HEK293 (cell line): ENCODE results near the gene POU2F2.

Experiments
- CTCF ChIA-PET: fragments of 350-600 bp; formaldehyde crosslinking; extraction: SDS; loops from one replicate; lab custom pipeline; 2021; ENCODE audit warnings: antibody characterized with exemption; lab: Yijun Ruan, JAX
- POLR2A ChIA-PET: fragments of 300-600 bp; formaldehyde crosslinking; extraction: SDS; loops from one replicate; lab custom pipeline; 2020; ENCODE audit warnings: antibody characterized with exemption, inconsistent platforms; lab: Yijun Ruan, JAX
- H3K27ac ChIP-seq: fragments of 200-500 bp; sonication (Bioruptor generic); 2 replicates; pipeline ENCODE4 v1.5.1; 2014; ENCODE audit warnings: low read depth, low read length, control low read depth, inconsistent platforms; ENCODE audit errors: extremely low read depth
- H3K36me3 ChIP-seq, 2 experiments: fragments of 200-500 bp in 1 of 2; sonication (Bioruptor generic) in 1 of 2; 1 replicate in 1 of 2; 2 replicates in 1 of 2; pipeline ENCODE4 v1.5.1; 2014 to 2017; ENCODE audit warnings: inconsistent platforms in 2 of 2, low read length in 2 of 2; ENCODE audit not compliant: control insufficient read depth in 2 of 2, insufficient read depth in 1 of 2
- H3K4me1 ChIP-seq: fragments of 200-500 bp; sonication (Bioruptor generic); 2 replicates; pipeline ENCODE4 v1.5.1; 2014; ENCODE audit warnings: mild to moderate bottlenecking, low read length, inconsistent platforms; ENCODE audit not compliant: control insufficient read depth, insufficient read depth
- H3K4me3 ChIP-seq: 2 replicates; pipeline ENCODE4 v1.5.1; 2011; ENCODE audit warnings: low read depth, mild to moderate bottlenecking, control low read depth, low read length, moderate library complexity
- H3K9me3 ChIP-seq: fragments of 200-500 bp; sonication (Bioruptor generic); 2 replicates; pipeline ENCODE4 v1.5.1; 2014; ENCODE audit warnings: low read depth, low read length, inconsistent platforms; ENCODE audit not compliant: control insufficient read depth, insufficient read depth
- AEBP2 ChIP-seq: fragments of 450-650 bp; formaldehyde crosslinking; IDR thresholded peaks from 2 replicates; pipeline ENCODE4 v1.5.1; 2016; ENCODE audit warnings: missing biosample characterization, missing genetic modification characterization, borderline replicate concordance
- BCL11B ChIP-seq: fragments of 450-650 bp; formaldehyde crosslinking; IDR thresholded peaks from 2 replicates; pipeline ENCODE4 v1.5.1; 2016; ENCODE audit warnings: low read depth, missing biosample characterization, missing genetic modification characterization
- FEZF1 ChIP-seq: fragments of 450-650 bp; formaldehyde crosslinking; IDR thresholded peaks from 2 replicates; pipeline ENCODE4 v1.5.1; 2016; ENCODE audit warnings: missing biosample characterization, missing genetic modification characterization
- HOXC10 ChIP-seq: sonication (generic); formaldehyde crosslinking; IDR thresholded peaks from 2 replicates; pipeline ENCODE4 v1.8.1; 2023; ENCODE audit warnings: mild to moderate bottlenecking, missing genetic modification reagents
- HOXD13 ChIP-seq: sonication (generic); formaldehyde crosslinking; IDR thresholded peaks from 2 replicates; pipeline ENCODE4 v1.8.0; 2022; ENCODE audit warnings: missing genetic modification reagents, borderline replicate concordance
- PRDM2 ChIP-seq: fragments of 450-650 bp; formaldehyde crosslinking; IDR thresholded peaks from 2 replicates; pipeline ENCODE4 v1.5.1; 2016; ENCODE audit warnings: missing biosample characterization, missing genetic modification characterization, borderline replicate concordance
- SCRT1 ChIP-seq: fragments of 450-650 bp; formaldehyde crosslinking; IDR thresholded peaks from 2 replicates; pipeline ENCODE4 v1.5.1; 2016; ENCODE audit warnings: missing biosample characterization, missing genetic modification characterization, borderline replicate concordance
- ZFP3 ChIP-seq: fragments of 450-650 bp; formaldehyde crosslinking; IDR thresholded peaks from 2 replicates; pipeline ENCODE4 v1.5.1; 2016; ENCODE audit warnings: low read depth, missing biosample characterization, missing genetic modification characterization
- ZFP69B ChIP-seq: fragments of 450-650 bp; formaldehyde crosslinking; IDR thresholded peaks from 2 replicates; pipeline ENCODE4 v1.5.1; 2016; ENCODE audit warnings: missing biosample characterization, missing genetic modification characterization
- ZNF148 ChIP-seq: fragments of 450-650 bp; formaldehyde crosslinking; IDR thresholded peaks from 2 replicates; pipeline ENCODE4 v1.5.0; 2017; ENCODE audit warnings: missing biosample characterization, missing genetic modification characterization, borderline replicate concordance
- ZNF19 ChIP-seq: fragments of 450-650 bp; formaldehyde crosslinking; IDR thresholded peaks from 2 replicates; pipeline ENCODE4; 2016; ENCODE audit warnings: missing biosample characterization, missing genetic modification characterization, low read depth
- ZNF266 ChIP-seq: fragments of 450-650 bp; formaldehyde crosslinking; IDR thresholded peaks from 2 replicates; pipeline ENCODE4 v1.5.1; 2016; ENCODE audit warnings: missing biosample characterization, missing genetic modification characterization, low read depth
- ZNF274 ChIP-seq, 2 experiments: fragments of 200-500 bp in 1 of 2; fragments of 450-650 bp in 1 of 2; sonication (Bioruptor generic) in 1 of 2; formaldehyde crosslinking in 1 of 2; IDR thresholded peaks; 2 replicates each; pipeline versions ENCODE4 v1.5.1 to v1.6.1; 2014 to 2016; ENCODE audit warnings: borderline replicate concordance in 1 of 2, inconsistent platforms in 1 of 2, low read length in 1 of 2, missing biosample characterization in 1 of 2, missing genetic modification characterization in 1 of 2
- ZNF311 ChIP-seq: fragments of 450-650 bp; formaldehyde crosslinking; IDR thresholded peaks from 2 replicates; pipeline ENCODE4 v1.5.1; 2017; ENCODE audit warnings: missing biosample characterization, missing genetic modification characterization, borderline replicate concordance
- ZNF521 ChIP-seq: fragments of 450-650 bp; formaldehyde crosslinking; IDR thresholded peaks from 2 replicates; pipeline ENCODE4 v1.5.1; 2017; ENCODE audit warnings: missing biosample characterization, mild to moderate bottlenecking, missing genetic modification characterization
- ZNF585B ChIP-seq: fragments of 450-650 bp; formaldehyde crosslinking; IDR thresholded peaks from 2 replicates; pipeline ENCODE4 v1.5.1; 2016; ENCODE audit warnings: missing biosample characterization, missing genetic modification characterization
- ZNF660 ChIP-seq: fragments of 450-650 bp; IDR thresholded peaks from 2 replicates; pipeline ENCODE4 v1.5.1; 2018; ENCODE audit warnings: missing biosample characterization, mild to moderate bottlenecking, missing genetic modification characterization
- ZNF692 ChIP-seq: fragments of 450-650 bp; formaldehyde crosslinking; IDR thresholded peaks from 2 replicates; pipeline ENCODE4 v1.5.1; 2016; ENCODE audit warnings: missing biosample characterization, missing genetic modification characterization
- ZNF776 ChIP-seq: fragments of 450-650 bp; formaldehyde crosslinking; IDR thresholded peaks from 2 replicates; pipeline ENCODE4 v1.5.0; 2017; ENCODE audit warnings: missing biosample characterization, missing genetic modification characterization, borderline replicate concordance
- TF ChIP-seq, protein P1 (sequence below): fragments of 450-650 bp; formaldehyde crosslinking; IDR thresholded peaks from 2 replicates; pipeline ENCODE4 v1.5.1; 2016; ENCODE audit warnings: missing biosample characterization, missing genetic modification characterization
- TF ChIP-seq, protein P2 (sequence below): fragments of 450-650 bp; formaldehyde crosslinking; IDR thresholded peaks from 2 replicates; pipeline ENCODE4 v1.5.1; 2016; ENCODE audit warnings: missing biosample characterization, missing genetic modification characterization
- TF ChIP-seq, protein P3 (sequence below): IDR thresholded peaks from 2 replicates; pipeline ENCODE4 v1.6.1; 2011; ENCODE audit warnings: mild to moderate bottlenecking, low read depth, low read length, borderline replicate concordance

POU2F2 gene

DNA sequence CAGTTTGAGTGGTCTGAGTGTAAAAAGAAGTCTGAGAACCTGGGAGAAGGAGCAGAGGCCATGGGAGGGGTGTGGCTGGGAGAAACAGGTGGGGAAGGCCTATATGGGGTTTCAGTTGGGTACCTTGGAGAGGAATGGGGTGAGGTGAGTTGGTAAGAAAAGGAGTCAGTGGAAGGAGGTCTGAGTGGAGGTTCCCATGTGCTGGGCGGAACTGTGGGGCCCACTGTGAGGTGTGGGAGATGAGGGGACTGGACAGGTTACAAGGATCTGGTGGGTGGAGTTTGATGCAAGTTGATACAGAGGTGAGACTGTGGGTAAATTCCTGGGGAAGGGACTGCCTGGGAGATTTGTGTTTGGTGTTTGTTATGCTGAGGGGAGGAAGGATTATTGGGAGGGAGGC, 54.2 kb downstream of the POU2F2 start:
- H3K4me1 ChIP-seq: peaks cover 11% of the 10 kb centered on the region
- TF ChIP-seq ZFP69B (tag by site-specific recombination): peak; percentile 88
- TF ChIP-seq ZNF19 (tag by site-specific recombination): no peak
- TF ChIP-seq ZNF311 (tag by site-specific recombination): 0 out of 2 replicates have a peak, but pooled peaks have one; percentile 29
- TF ChIP-seq PRDM2: no peak
- no peak for TF ChIP-seq ZNF266 (tag by site-specific recombination)
- TF ChIP-seq ZNF521 (tag by site-specific recombination): no peak
- no peak for TF ChIP-seq ZFP3
- no peak for TF ChIP-seq ZNF274 (IDR thresholded peaks at IDR 0.05; ENCODE audit: low read length)
- TF ChIP-seq ZNF274 (tag by site-specific recombination; IDR thresholded peaks at IDR 0.05; ENCODE audit: borderline replicate concordance): no peak
- no peak for TF ChIP-seq HOXD13 (CRISPR knock-in tag)
- no peak for TF ChIP-seq ZNF585B (tag by site-specific recombination)
- TF ChIP-seq, protein P1, sequence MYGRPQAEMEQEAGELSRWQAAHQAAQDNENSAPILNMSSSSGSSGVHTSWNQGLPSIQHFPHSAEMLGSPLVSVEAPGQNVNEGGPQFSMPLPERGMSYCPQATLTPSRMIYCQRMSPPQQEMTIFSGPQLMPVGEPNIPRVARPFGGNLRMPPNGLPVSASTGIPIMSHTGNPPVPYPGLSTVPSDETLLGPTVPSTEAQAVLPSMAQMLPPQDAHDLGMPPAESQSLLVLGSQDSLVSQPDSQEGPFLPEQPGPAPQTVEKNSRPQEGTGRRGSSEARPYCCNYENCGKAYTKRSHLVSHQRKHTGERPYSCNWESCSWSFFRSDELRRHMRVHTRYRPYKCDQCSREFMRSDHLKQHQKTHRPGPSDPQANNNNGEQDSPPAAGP (tag by site-specific recombination): no peak
- no peak for TF ChIP-seq AEBP2 (tag by site-specific recombination)
- TF ChIP-seq ZNF692 (tag by site-specific recombination): peak; percentile 94
- TF ChIP-seq HOXC10 (CRISPR knock-in tag): no peak
- TF ChIP-seq, protein P2, sequence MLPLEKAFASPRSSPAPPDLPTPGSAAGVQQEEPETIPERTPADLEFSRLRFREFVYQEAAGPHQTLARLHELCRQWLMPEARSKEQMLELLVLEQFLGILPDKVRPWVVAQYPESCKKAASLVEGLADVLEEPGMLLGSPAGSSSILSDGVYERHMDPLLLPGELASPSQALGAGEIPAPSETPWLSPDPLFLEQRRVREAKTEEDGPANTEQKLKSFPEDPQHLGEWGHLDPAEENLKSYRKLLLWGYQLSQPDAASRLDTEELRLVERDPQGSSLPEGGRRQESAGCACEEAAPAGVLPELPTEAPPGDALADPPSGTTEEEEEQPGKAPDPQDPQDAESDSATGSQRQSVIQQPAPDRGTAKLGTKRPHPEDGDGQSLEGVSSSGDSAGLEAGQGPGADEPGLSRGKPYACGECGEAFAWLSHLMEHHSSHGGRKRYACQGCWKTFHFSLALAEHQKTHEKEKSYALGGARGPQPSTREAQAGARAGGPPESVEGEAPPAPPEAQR (tag by site-specific recombination): no peak
- no peak for TF ChIP-seq ZNF148 (tag by site-specific recombination)
- TF ChIP-seq, protein P3, sequence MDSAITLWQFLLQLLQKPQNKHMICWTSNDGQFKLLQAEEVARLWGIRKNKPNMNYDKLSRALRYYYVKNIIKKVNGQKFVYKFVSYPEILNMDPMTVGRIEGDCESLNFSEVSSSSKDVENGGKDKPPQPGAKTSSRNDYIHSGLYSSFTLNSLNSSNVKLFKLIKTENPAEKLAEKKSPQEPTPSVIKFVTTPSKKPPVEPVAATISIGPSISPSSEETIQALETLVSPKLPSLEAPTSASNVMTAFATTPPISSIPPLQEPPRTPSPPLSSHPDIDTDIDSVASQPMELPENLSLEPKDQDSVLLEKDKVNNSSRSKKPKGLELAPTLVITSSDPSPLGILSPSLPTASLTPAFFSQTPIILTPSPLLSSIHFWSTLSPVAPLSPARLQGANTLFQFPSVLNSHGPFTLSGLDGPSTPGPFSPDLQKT: no peak
- TF ChIP-seq BCL11B (tag by site-specific recombination): no peak
- no peak for TF ChIP-seq ZNF660 (tag by site-specific recombination)
- TF ChIP-seq SCRT1 (tag by site-specific recombination): 0 out of 2 replicates have a peak, but pooled peaks have one; percentile 50
- no peak for TF ChIP-seq FEZF1 (tag by site-specific recombination)
- TF ChIP-seq ZNF776 (tag by site-specific recombination): no peak

More for the DNA sequence above, 54.2 kb downstream of the POU2F2 start:
- ChIA-PET CTCF (interaction anchor here (0.6 to 1.4 kb wide), 7 partner anchors 13 to 355 kb away, joined by 3 to 6 read pairs (median 4); no protein-coding TSS in a partner anchor), POLR2A (no interaction called here)
- no peak overlapping the region; the same call in 1 of the 2 replicates for H3K27ac ChIP-seq
- no peak overlapping the region for H3K4me3 ChIP-seq
- no peaks in the 10 kb centered on the region for H3K9me3 ChIP-seq
- peaks cover 44 to 45% of the 10 kb centered on the region in 2 experiments for H3K36me3 ChIP-seq
